GM13976 (cell line): Measurements from ENCODE around the gene MAT2A.

Experiments used
- DNase-seq: peaks from one replicate; pipeline ENCODE4 v3.0.0; 2012; ENCODE audit warnings: low spot score
- CTCF ChIP-seq: IDR thresholded peaks from 2 replicates; pipeline ENCODE4 v1.5.1; 2012; ENCODE audit warnings: borderline replicate concordance, mild to moderate bottlenecking; ENCODE audit not compliant: insufficient read depth; ENCODE audit errors: extremely low read depth, missing control alignments, control extremely low read depth
- in situ Hi-C: fragments of 300-500 bp; cut with MboI; formaldehyde crosslinking; loops from one replicate; pipeline ENCODE4 v1.12.0; 2022; ENCODE audit warnings: low sequenced_read_pairs, mixed read lengths, inconsistent platforms; ENCODE audit not compliant: unreplicated experiment

Gene MAT2A

GRCh38 chr2:85503168-85503850 is 35.7 kb upstream of the MAT2A start:
- in situ Hi-C loops: no loop called here
- no peak for TF ChIP-seq CTCF
- DNase-seq: no peak

GRCh38 chr2:85503851-85504777 is 34.9 kb upstream of the MAT2A start:
- TF ChIP-seq CTCF: no peak
- DNase-seq: no peak
- in situ Hi-C loops: no loop called here

GRCh38 chr2:85504778-85505261 is 34.1 kb upstream of the MAT2A start:
- TF ChIP-seq CTCF: no peak
- in situ Hi-C loops: no loop called here
- no peak for DNase-seq

- TF ChIP-seq CTCF: no peak
- in situ Hi-C loops: no loop called here
- no peak for DNase-seq
These were observed 33.3 kb upstream of the MAT2A start for GRCh38 chr2:85505551-85506238.

- DNase-seq: no peak
- TF ChIP-seq CTCF: no peak
- in situ Hi-C loops: no loop called here
These were observed 32.2 kb upstream of the MAT2A start for GRCh38 chr2:85506768-85507181.

GRCh38 chr2:85511008-85511811 is 27.8 kb upstream of the MAT2A start:
- DNase-seq: no peak
- in situ Hi-C loops: no loop called here
- TF ChIP-seq CTCF: no peak
